GM21526 (cell line): ENCODE data around the gene CHERP.
A peak's percentile ranks its signal among the peaks of the same experiment; 100 is the strongest.

ENCODE experiments used
- ATAC-seq: cut with Tn5 transposase; IDR thresholded peaks from one replicate; pipeline ENCODE4 v1.9.1; 2021; ENCODE audit warnings: moderate library complexity; ENCODE audit not compliant: unreplicated experiment, low FRiP score

CHERP gene

GRCh38 chr19:16542045-16542909 lies at the start of gene CHERP:
Gene CHERP, minus strand, starts transcription at chr19:16542437. Its CDS starts 59 bp downstream, at chr19:16542378.
- ATAC-seq = peak; percentile 74

- no peak for ATAC-seq
Measured at GRCh38 chr19:16590876-16591802, 48.9 kb upstream of the CHERP start.

GRCh38 chr19:16589917-16590316 lies 47.7 kb upstream of the CHERP start:
- no peak for ATAC-seq

GRCh38 chr19:16588824-16589577 lies 46.8 kb upstream of the CHERP start:
- ATAC-seq = no peak

GRCh38 chr19:16587833-16588823 lies 45.9 kb upstream of the CHERP start:
- ATAC-seq = peak; percentile 46

- ATAC-seq = no peak
Measured at GRCh38 chr19:16586991-16587832, 45.0 kb upstream of the CHERP start.

- no peak for ATAC-seq
Measured at GRCh38 chr19:16586477-16586871, 44.2 kb upstream of the CHERP start.

GRCh38 chr19:16585808-16586476 lies 43.7 kb upstream of the CHERP start:
- no peak for ATAC-seq

GRCh38 chr19:16585094-16585801 lies 43.0 kb upstream of the CHERP start:
- no peak for ATAC-seq

GRCh38 chr19:16584248-16585093 lies 42.2 kb upstream of the CHERP start:
- peak; percentile 39 for ATAC-seq

GRCh38 chr19:16582486-16583261 lies 40.4 kb upstream of the CHERP start:
- no peak for ATAC-seq

GRCh38 chr19:16581971-16582343 lies 39.7 kb upstream of the CHERP start:
- no peak for ATAC-seq

GRCh38 chr19:16581145-16581970 lies 39.1 kb upstream of the CHERP start:
- ATAC-seq = no peak

- no peak for ATAC-seq
Measured at GRCh38 chr19:16579381-16579780, 37.1 kb upstream of the CHERP start.

GRCh38 chr19:16577531-16577985 lies 35.3 kb upstream of the CHERP start:
- no peak for ATAC-seq
